Liver (tissue), 9 donors: ENCODE measurements around the gene S100Z. TPM values are rescaled to one million over a fixed set of nuclear protein-coding genes. Genes with fewer than 3 reads are reported as not detected.

Experiments
- DNase-seq: peaks from one replicate; pipeline ENCODE4 v3.0.0-alpha.2; 2017; ENCODE audit warnings: low spot score
- H3K27ac ChIP-seq, 2 donors: one replicate each; pipeline ENCODE4 v1.7.0; 2013; ENCODE audit warnings: inconsistent platforms in 2 of 2, low read length in 2 of 2, control low read depth in 1 of 2, low read depth in 1 of 2, mild to moderate bottlenecking in 1 of 2
- H3K27me3 ChIP-seq, 4 donors: one replicate each; pipeline versions ENCODE4 v1.6.1 to v1.7.0; 2013; ENCODE audit warnings: low read length in 3 of 4, inconsistent platforms in 1 of 4, mild to moderate bottlenecking in 1 of 4, moderate library complexity in 1 of 4; ENCODE audit not compliant: control insufficient read depth in 4 of 4, insufficient read depth in 4 of 4
- H3K36me3 ChIP-seq, 4 donors: one replicate each; pipeline versions ENCODE4 v1.6.1 to v1.7.0; 2013; ENCODE audit warnings: low read length in 3 of 4, mild to moderate bottlenecking in 3 of 4, low read depth in 1 of 4, moderate library complexity in 1 of 4; ENCODE audit not compliant: control insufficient read depth in 4 of 4, insufficient read depth in 3 of 4
- H3K4me1 ChIP-seq, 4 donors: one replicate each; pipeline versions ENCODE4 v1.6.1 to v1.7.0; 2013; ENCODE audit warnings: low read length in 3 of 4, mild to moderate bottlenecking in 3 of 4, moderate library complexity in 1 of 4; ENCODE audit not compliant: control insufficient read depth in 4 of 4, insufficient read depth in 4 of 4
- H3K4me3 ChIP-seq, 3 donors: one replicate each; pipeline versions ENCODE4 v1.6.1 to v1.7.0; 2013; ENCODE audit warnings: low read length in 3 of 3, control low read depth in 1 of 3, low read depth in 1 of 3, mild to moderate bottlenecking in 1 of 3
- H3K9ac ChIP-seq, 2 donors: one replicate each; pipeline ENCODE4 v1.7.0; 2013; ENCODE audit warnings: low read length in 2 of 2, mild to moderate bottlenecking in 2 of 2, moderate library complexity in 2 of 2, control low read depth in 1 of 2, low read depth in 1 of 2
- H3K9me3 ChIP-seq, 4 donors: one replicate each; pipeline versions ENCODE4 v1.6.1 to v1.7.0; 2013; ENCODE audit warnings: low read length in 3 of 4; ENCODE audit not compliant: control insufficient read depth in 4 of 4
- ATF3 ChIP-seq: IDR thresholded peaks from 2 replicates; pipeline ENCODE4 v1.6.1; 2016; ENCODE audit warnings: antibody characterized with exemption
- CTCF ChIP-seq: fragments of 150-350 bp; IDR thresholded peaks from 2 replicates; pipeline ENCODE4 v1.5.1; 2017; ENCODE audit warnings: improper control_type of control experiment, low read depth, low read length; ENCODE audit not compliant: missing input control
- FOXA1 ChIP-seq: IDR thresholded peaks from 2 replicates; pipeline ENCODE4 v1.6.1; 2016; ENCODE audit warnings: antibody characterized with exemption
- FOXA2 ChIP-seq: IDR thresholded peaks from 2 replicates; pipeline ENCODE4 v1.6.1; 2016; ENCODE audit warnings: antibody characterized with exemption
- HNF4A ChIP-seq, 2 donors: conservative IDR thresholded peaks; 2 replicates each; pipeline ENCODE4 v1.6.1; 2016; ENCODE audit warnings: antibody characterized with exemption in 2 of 2, mild to moderate bottlenecking in 2 of 2
- HNF4G ChIP-seq: IDR thresholded peaks from 2 replicates; pipeline ENCODE4 v1.6.1; 2016; ENCODE audit warnings: antibody characterized with exemption
- JUND ChIP-seq, 2 donors: IDR thresholded peaks; 2 replicates each; pipeline ENCODE4 v1.6.1; 2016; ENCODE audit warnings: antibody characterized with exemption in 2 of 2
- MAX ChIP-seq: IDR thresholded peaks from 2 replicates; pipeline ENCODE4 v1.6.1; 2016; ENCODE audit warnings: antibody characterized with exemption
- NR2F2 ChIP-seq: IDR thresholded peaks from 2 replicates; pipeline ENCODE4 v1.6.1; 2016; ENCODE audit warnings: antibody characterized with exemption
- RAD21 ChIP-seq, 2 donors: IDR thresholded peaks; 2 replicates each; pipeline ENCODE4 v1.6.1; 2016; ENCODE audit warnings: antibody characterized with exemption in 2 of 2, mild to moderate bottlenecking in 2 of 2
- SP1 ChIP-seq: IDR thresholded peaks from 2 replicates; pipeline ENCODE4 v1.6.1; 2018; ENCODE audit warnings: antibody characterized with exemption, mild to moderate bottlenecking
- TAF1 ChIP-seq: conservative IDR thresholded peaks from 2 replicates; pipeline ENCODE4 v1.6.1; 2016; ENCODE audit warnings: antibody characterized with exemption, mild to moderate bottlenecking
- YY1 ChIP-seq: IDR thresholded peaks from 2 replicates; pipeline ENCODE4 v1.6.1; 2016; ENCODE audit warnings: antibody characterized with exemption, mild to moderate bottlenecking
- WGBS: extraction: QIAGEN DNeasy Blood & Tissue Kit; methylation state at CpG from one replicate; pipeline ENCODE4 v1.1.7; 2013; 5-methylcytosine and 5-hydroxymethylcytosine counted together
- polyA plus RNA-seq, 2 donors: library from polyadenylated mRNA; stranded (reverse) in 1 of 2; unstranded in 1 of 2; fragments of 200-250 nt in 1 of 2; fragments of >200 nt in 1 of 2; fragmentation: Nextera tagmentation in 1 of 2; extraction: Ambion mirVana in 1 of 2; gene quantifications; one replicate each; pipeline versions ENCODE4 v1.2.1 to v1.2.3, GENCODE V29; 2013 to 2015
- total RNA-seq, 2 donors: library from RNA; depleted of rRNA; stranded (reverse); fragments of >200 nt; gene quantifications; one replicate each; pipeline ENCODE4 v1.2.3, GENCODE V29; 2014
- TF ChIP-seq, protein P1 (sequence below): IDR thresholded peaks from 2 replicates; pipeline ENCODE4 v1.6.1; 2016; ENCODE audit warnings: antibody characterized with exemption
- donor health status: healthy.
- donor health status: healthy.
- donor health status: healthy.
- donor health status: healthy.
- donor health status: healthy.

Gene S100Z
- total and polyA plus RNA-seq, 4 donors, result 0.05 to 0.33 (median 0.33) TPM; not detected in 1

DNA sequence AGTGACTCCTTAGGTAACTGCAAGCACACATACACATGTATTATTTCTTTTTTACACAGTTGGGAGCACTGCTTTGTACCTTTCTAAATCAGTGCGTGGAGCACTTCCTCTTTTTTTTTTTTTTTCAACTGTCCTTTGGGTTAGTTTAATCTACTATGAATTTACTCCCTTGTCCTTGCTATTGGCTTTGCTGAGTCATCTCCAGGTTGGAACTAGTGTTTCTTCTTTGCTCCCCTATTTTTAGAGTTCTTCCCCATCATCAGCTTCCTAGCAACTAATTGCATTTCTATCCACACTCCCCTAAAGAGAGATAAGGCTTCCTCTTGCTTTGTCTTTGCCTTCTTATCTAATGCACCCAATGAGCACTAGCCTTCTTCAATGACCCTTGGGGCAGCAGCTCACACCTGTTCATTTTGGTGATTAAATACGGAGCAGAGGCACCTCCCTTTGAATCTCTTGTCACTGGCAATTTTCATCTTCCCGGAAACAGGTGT, 24.3 kb downstream of the S100Z start:
- Histone ChIP-seq H3K36me3 (no peaks in the 10 kb centered on the region), H3K9me3 (no peaks in the 10 kb centered on the region), H3K4me3 (no peak overlapping the region), H3K27ac (no peak overlapping the region), H3K27me3 (no peaks in the 10 kb centered on the region), H3K9ac (no peak overlapping the region), H3K4me1 (no peaks in the 10 kb centered on the region)
- DNase-seq, result no peak
- TF ChIP-seq NR2F2, result no peak
- no peak for TF ChIP-seq SP1
- no peak for TF ChIP-seq MAX
- TF ChIP-seq RAD21 (IDR thresholded peaks at IDR 0.05), result no peak
- no peak for TF ChIP-seq CTCF
- 53% methylated on average over 3 of the region's 3 CpGs for WGBS

- no peak for DNase-seq
- no peak overlapping the region for H3K9ac ChIP-seq
- H3K9me3 ChIP-seq, result no peaks in the 10 kb centered on the region
- no peak overlapping the region for H3K27ac ChIP-seq
- TF ChIP-seq TAF1 (no peak), ATF3 (no peak), JUND (IDR thresholded peaks at IDR 0.05) (no peak), SP1 (no peak), HNF4G (no peak), MAX (no peak), HNF4A (conservative IDR thresholded peaks at IDR 0.05) (no peak), FOXA2 (no peak)
- TF ChIP-seq, protein P1, sequence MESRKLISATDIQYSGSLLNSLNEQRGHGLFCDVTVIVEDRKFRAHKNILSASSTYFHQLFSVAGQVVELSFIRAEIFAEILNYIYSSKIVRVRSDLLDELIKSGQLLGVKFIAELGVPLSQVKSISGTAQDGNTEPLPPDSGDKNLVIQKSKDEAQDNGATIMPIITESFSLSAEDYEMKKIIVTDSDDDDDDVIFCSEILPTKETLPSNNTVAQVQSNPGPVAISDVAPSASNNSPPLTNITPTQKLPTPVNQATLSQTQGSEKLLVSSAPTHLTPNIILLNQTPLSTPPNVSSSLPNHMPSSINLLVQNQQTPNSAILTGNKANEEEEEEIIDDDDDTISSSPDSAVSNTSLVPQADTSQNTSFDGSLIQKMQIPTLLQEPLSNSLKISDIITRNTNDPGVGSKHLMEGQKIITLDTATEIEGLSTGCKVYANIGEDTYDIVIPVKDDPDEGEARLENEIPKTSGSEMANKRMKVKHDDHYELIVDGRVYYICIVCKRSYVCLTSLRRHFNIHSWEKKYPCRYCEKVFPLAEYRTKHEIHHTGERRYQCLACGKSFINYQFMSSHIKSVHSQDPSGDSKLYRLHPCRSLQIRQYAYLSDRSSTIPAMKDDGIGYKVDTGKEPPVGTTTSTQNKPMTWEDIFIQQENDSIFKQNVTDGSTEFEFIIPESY, result no peak
- no peaks in the 10 kb centered on the region for H3K36me3 ChIP-seq
- no peaks in the 10 kb centered on the region for H3K27me3 ChIP-seq
- no peak overlapping the region for H3K4me3 ChIP-seq
- 88% methylated on average over 10 of the region's 10 CpGs for WGBS
- H3K4me1 ChIP-seq, result no peaks in the 10 kb centered on the region
These were observed 39.0 kb downstream of the S100Z start for GRCh38 chr5:76888733-76889300.

DNA sequence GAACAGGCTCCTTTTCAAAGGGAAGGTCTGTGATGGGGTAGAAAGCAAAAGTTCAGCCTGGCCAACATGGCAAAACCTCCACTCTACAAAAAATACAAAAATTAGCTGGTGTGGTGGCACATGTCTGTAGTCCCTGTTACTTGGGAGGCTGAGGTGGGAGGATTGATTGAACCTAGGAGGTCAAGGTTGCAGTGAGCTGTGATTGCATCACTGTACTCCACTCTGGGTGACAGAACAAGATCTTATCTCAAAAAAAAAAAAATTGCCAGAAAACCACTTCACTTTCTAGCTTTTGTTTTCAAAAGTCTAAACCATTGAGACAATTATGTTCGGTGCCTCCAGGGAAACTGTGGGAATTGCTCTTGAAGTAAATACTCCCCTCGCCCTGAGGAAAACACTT, 43.5 kb downstream of the S100Z start:
- H3K9me3 ChIP-seq, result no peaks in the 10 kb centered on the region
- no peak overlapping the region for H3K9ac ChIP-seq
- H3K36me3 ChIP-seq, result no peaks in the 10 kb centered on the region
- no peaks in the 10 kb centered on the region for H3K4me1 ChIP-seq
- no peak overlapping the region for H3K27ac ChIP-seq
- DNase-seq, result no peak
- 94% methylated on average over 2 of the region's 2 CpGs for WGBS
- no peaks in the 10 kb centered on the region for H3K27me3 ChIP-seq
- TF ChIP-seq HNF4G, result no peak
- TF ChIP-seq FOXA1, result no peak
- TF ChIP-seq SP1, result no peak
- TF ChIP-seq YY1, result no peak
- TF ChIP-seq NR2F2, result no peak
- TF ChIP-seq, protein P1, result no peak
- no peak for TF ChIP-seq MAX
- TF ChIP-seq HNF4A (conservative IDR thresholded peaks at IDR 0.05), result no peak
- H3K4me3 ChIP-seq, result no peak overlapping the region
